HG03108 (cell line): ENCODE results near the gene UPK3B.
"Not testable (repeated sequence)": the region's sequence is repeated elsewhere in the genome, so short reads cannot be mapped to it uniquely, and the experiment has no call there.

Source experiments
- ATAC-seq: cut with Tn5 transposase; IDR thresholded peaks from one replicate; pipeline ENCODE4 v1.9.1; 2021; ENCODE audit warnings: moderate library complexity; ENCODE audit not compliant: unreplicated experiment

UPK3B gene

GRCh38 chr7:76487969-76488368 is 22.4 kb upstream of the UPK3B start:
- ATAC-seq = not testable (repeated sequence)

GRCh38 chr7:76492139-76492538 is 18.2 kb upstream of the UPK3B start:
- not testable (repeated sequence) for ATAC-seq

- ATAC-seq = not testable (repeated sequence)
Observed at GRCh38 chr7:76495717-76496116, 14.6 kb upstream of the UPK3B start.

GRCh38 chr7:76497918-76498582 is 12.3 kb upstream of the UPK3B start:
- ATAC-seq = not testable (repeated sequence)

GRCh38 chr7:76498583-76499200 is 11.7 kb upstream of the UPK3B start:
- ATAC-seq = not testable (repeated sequence)

GRCh38 chr7:76499201-76499923 is 11.0 kb upstream of the UPK3B start:
- not testable (repeated sequence) for ATAC-seq

GRCh38 chr7:76499924-76500241 is 10.5 kb upstream of the UPK3B start:
- ATAC-seq = not testable (repeated sequence)

GRCh38 chr7:76502224-76502623 is 8.1 kb upstream of the UPK3B start:
- ATAC-seq = not testable (repeated sequence)

- not testable (repeated sequence) for ATAC-seq
Observed at GRCh38 chr7:76502836-76503235, 7.5 kb upstream of the UPK3B start.

- ATAC-seq = not testable (repeated sequence)
Observed at GRCh38 chr7:76503244-76503643, 7.1 kb upstream of the UPK3B start.

- ATAC-seq = not testable (repeated sequence)
Observed at GRCh38 chr7:76504351-76505167, 5.8 kb upstream of the UPK3B start.

- no peak for ATAC-seq
Observed at GRCh38 chr7:76505168-76506080, 4.9 kb upstream of the UPK3B start.

- ATAC-seq = no peak
Observed at GRCh38 chr7:76506081-76506440, 4.3 kb upstream of the UPK3B start.

GRCh38 chr7:76506643-76507042 is 3.7 kb upstream of the UPK3B start:
- ATAC-seq = not testable (repeated sequence)

- ATAC-seq = no peak
Observed at GRCh38 chr7:76507723-76508406, 2.5 kb upstream of the UPK3B start.

- not testable (repeated sequence) for ATAC-seq
Observed at GRCh38 chr7:76511200-76511910, 1.0 kb downstream of the UPK3B start.

- not testable (repeated sequence) for ATAC-seq
Observed at GRCh38 chr7:76511911-76512885, 1.8 kb downstream of the UPK3B start.
